ENCODE measurements around the gene DTYMK.

DTYMK gene

GRCh38 chr2:241652722-241653121 lies 33.9 kb downstream of the DTYMK start:
- TF ChIP-seq SUZ12 (IDR thresholded peaks at IDR 0.05; ENCODE audit: extremely low read depth, insufficient read depth, insufficient read length) (no peak), YY1 (IDR thresholded peaks at IDR 0.05; ENCODE audit: insufficient read depth, insufficient read length) (no peak), ZNF274 (IDR thresholded peaks at IDR 0.05; ENCODE audit: low read depth, low read length) (no peak)
- H3K9ac ChIP-seq (ENCODE audit: insufficient read length, low read depth): no peak overlapping the region
- peaks cover 5% of the 10 kb centered on the region; the same call in 1 of the 2 replicates for H3K9me3 ChIP-seq (ENCODE audit: insufficient read depth, low read length)
- no peak for DNase-seq (ENCODE audit: low read depth, low spot score)
- H3K4me3 ChIP-seq (ENCODE audit: insufficient read length, low read depth): no peak overlapping the region
- peaks cover 15% of the 10 kb centered on the region for H3K4me1 ChIP-seq (ENCODE audit: insufficient read depth, insufficient read length)
- peaks cover 64% of the 10 kb centered on the region for H3K36me3 ChIP-seq (ENCODE audit: insufficient read depth, insufficient read length, low read length)
- no peaks in the 10 kb centered on the region for H3K27me3 ChIP-seq (ENCODE audit: insufficient read depth, insufficient read length)

- no peak for TF ChIP-seq ZNF274 (IDR thresholded peaks at IDR 0.05; ENCODE audit: low read depth, low read length)
- TF ChIP-seq YY1 (IDR thresholded peaks at IDR 0.05; ENCODE audit: insufficient read depth, insufficient read length): no peak
- no peak for TF ChIP-seq SUZ12 (IDR thresholded peaks at IDR 0.05; ENCODE audit: extremely low read depth, insufficient read depth, insufficient read length)
- peaks cover 61% of the 10 kb centered on the region for H3K36me3 ChIP-seq (ENCODE audit: insufficient read depth, insufficient read length, low read length)
Measured at GRCh38 chr2:241652142-241652541, 34.5 kb downstream of the DTYMK start.

GRCh38 chr2:241649927-241650326 lies 36.7 kb downstream of the DTYMK start:
- Histone ChIP-seq H3K4me1 (ENCODE audit: insufficient read depth, insufficient read length) (peaks cover 11% of the 10 kb centered on the region), H3K9ac (ENCODE audit: insufficient read length, low read depth) (no peak overlapping the region), H3K4me3 (ENCODE audit: insufficient read length, low read depth) (no peak overlapping the region), H3K27me3 (ENCODE audit: insufficient read depth, insufficient read length) (no peaks in the 10 kb centered on the region), H3K36me3 (ENCODE audit: insufficient read depth, insufficient read length, low read length) (peaks cover 51% of the 10 kb centered on the region), H3K9me3 (ENCODE audit: insufficient read depth, low read length) (peaks cover 5% of the 10 kb centered on the region; the same call in 1 of the 2 replicates)
- TF ChIP-seq ZNF274 (IDR thresholded peaks at IDR 0.05; ENCODE audit: low read depth, low read length): no peak
- no peak for TF ChIP-seq SUZ12 (IDR thresholded peaks at IDR 0.05; ENCODE audit: extremely low read depth, insufficient read depth, insufficient read length)
- no peak for TF ChIP-seq YY1 (IDR thresholded peaks at IDR 0.05; ENCODE audit: insufficient read depth, insufficient read length)
- DNase-seq (ENCODE audit: low read depth, low spot score): no peak

More at GRCh38 chr2:241652142-241652541, 34.5 kb downstream of the DTYMK start:
- Histone ChIP-seq H3K4me1 (ENCODE audit: insufficient read depth, insufficient read length) (peaks cover 14% of the 10 kb centered on the region), H3K27me3 (ENCODE audit: insufficient read depth, insufficient read length) (no peaks in the 10 kb centered on the region), H3K4me3 (ENCODE audit: insufficient read length, low read depth) (no peak overlapping the region), H3K9ac (ENCODE audit: insufficient read length, low read depth) (no peak overlapping the region), H3K9me3 (ENCODE audit: insufficient read depth, low read length) (peaks cover 5% of the 10 kb centered on the region; the same call in 1 of the 2 replicates)
- DNase-seq (ENCODE audit: low read depth, low spot score): no peak

- no peaks in the 10 kb centered on the region for H3K27me3 ChIP-seq (ENCODE audit: insufficient read depth, insufficient read length)
- H3K36me3 ChIP-seq (ENCODE audit: insufficient read depth, insufficient read length, low read length): peaks cover 48% of the 10 kb centered on the region
- TF ChIP-seq ZNF274 (IDR thresholded peaks at IDR 0.05; ENCODE audit: low read depth, low read length): no peak
- no peak for TF ChIP-seq YY1 (IDR thresholded peaks at IDR 0.05; ENCODE audit: insufficient read depth, insufficient read length)
- no peak for TF ChIP-seq SUZ12 (IDR thresholded peaks at IDR 0.05; ENCODE audit: extremely low read depth, insufficient read depth, insufficient read length)
- no peak for DNase-seq (ENCODE audit: low read depth, low spot score)
- H3K9me3 ChIP-seq (ENCODE audit: insufficient read depth, low read length): peaks cover 5% of the 10 kb centered on the region; the same call in 1 of the 2 replicates
- H3K9ac ChIP-seq (ENCODE audit: insufficient read length, low read depth): no peak overlapping the region
- peaks cover 11% of the 10 kb centered on the region for H3K4me1 ChIP-seq (ENCODE audit: insufficient read depth, insufficient read length)
- H3K4me3 ChIP-seq (ENCODE audit: insufficient read length, low read depth): no peak overlapping the region
Measured at GRCh38 chr2:241649404-241649803, 37.2 kb downstream of the DTYMK start.

- H3K4me3 ChIP-seq (ENCODE audit: insufficient read length, low read depth): no peak overlapping the region
- H3K9me3 ChIP-seq (ENCODE audit: insufficient read depth, low read length): peaks cover 5% of the 10 kb centered on the region; the same call in 1 of the 2 replicates
- peaks cover 11% of the 10 kb centered on the region for H3K4me1 ChIP-seq (ENCODE audit: insufficient read depth, insufficient read length)
- no peak for TF ChIP-seq ZNF274 (IDR thresholded peaks at IDR 0.05; ENCODE audit: low read depth, low read length)
- TF ChIP-seq SUZ12 (IDR thresholded peaks at IDR 0.05; ENCODE audit: extremely low read depth, insufficient read depth, insufficient read length): no peak
- no peak for TF ChIP-seq YY1 (IDR thresholded peaks at IDR 0.05; ENCODE audit: insufficient read depth, insufficient read length)
- H3K36me3 ChIP-seq (ENCODE audit: insufficient read depth, insufficient read length, low read length): peaks cover 50% of the 10 kb centered on the region
- no peak overlapping the region for H3K9ac ChIP-seq (ENCODE audit: insufficient read length, low read depth)
- no peak for DNase-seq (ENCODE audit: low read depth, low spot score)
- H3K27me3 ChIP-seq (ENCODE audit: insufficient read depth, insufficient read length): no peaks in the 10 kb centered on the region
Measured at GRCh38 chr2:241648453-241648852, 38.2 kb downstream of the DTYMK start.

GRCh38 chr2:241645915-241646645 lies 40.5 kb downstream of the DTYMK start:
- DNase-seq (ENCODE audit: low read depth, low spot score): no peak
- H3K9ac ChIP-seq (ENCODE audit: insufficient read length, low read depth): no peak overlapping the region
- H3K27me3 ChIP-seq (ENCODE audit: insufficient read depth, insufficient read length): no peaks in the 10 kb centered on the region
- no peak for TF ChIP-seq ZNF274 (IDR thresholded peaks at IDR 0.05; ENCODE audit: low read depth, low read length)
- no peak for TF ChIP-seq YY1 (IDR thresholded peaks at IDR 0.05; ENCODE audit: insufficient read depth, insufficient read length)
- no peak for TF ChIP-seq SUZ12 (IDR thresholded peaks at IDR 0.05; ENCODE audit: extremely low read depth, insufficient read depth, insufficient read length)
- peaks cover 31% of the 10 kb centered on the region for H3K36me3 ChIP-seq (ENCODE audit: insufficient read depth, insufficient read length, low read length)
- no peaks in the 10 kb centered on the region for H3K9me3 ChIP-seq (ENCODE audit: insufficient read depth, low read length)
- no peak overlapping the region for H3K4me3 ChIP-seq (ENCODE audit: insufficient read length, low read depth)
- peaks cover 16% of the 10 kb centered on the region for H3K4me1 ChIP-seq (ENCODE audit: insufficient read depth, insufficient read length)

GRCh38 chr2:241645056-241645914 lies 41.3 kb downstream of the DTYMK start:
- TF ChIP-seq SUZ12 (IDR thresholded peaks at IDR 0.05; ENCODE audit: extremely low read depth, insufficient read depth, insufficient read length) (no peak), ZNF274 (IDR thresholded peaks at IDR 0.05; ENCODE audit: low read depth, low read length) (no peak), YY1 (IDR thresholded peaks at IDR 0.05; ENCODE audit: insufficient read depth, insufficient read length) (no peak)
- Histone ChIP-seq H3K4me1 (ENCODE audit: insufficient read depth, insufficient read length) (peaks cover 12% of the 10 kb centered on the region), H3K27me3 (ENCODE audit: insufficient read depth, insufficient read length) (no peaks in the 10 kb centered on the region), H3K4me3 (ENCODE audit: insufficient read length, low read depth) (no peak overlapping the region), H3K9ac (ENCODE audit: insufficient read length, low read depth) (no peak overlapping the region), H3K9me3 (ENCODE audit: insufficient read depth, low read length) (no peaks in the 10 kb centered on the region), H3K36me3 (ENCODE audit: insufficient read depth, insufficient read length, low read length) (peaks cover 32% of the 10 kb centered on the region)
- DNase-seq (ENCODE audit: low read depth, low spot score): no peak

Data from NT2/D1 (cell line).